ENCODE results near the gene NME7. TPM values are rescaled to one million over a fixed set of nuclear protein-coding genes. Genes with fewer than 3 reads are reported as not detected.

Gene NME7
- total RNA-seq, 1 donor from 2014 or later, result 23.6 TPM

DNA sequence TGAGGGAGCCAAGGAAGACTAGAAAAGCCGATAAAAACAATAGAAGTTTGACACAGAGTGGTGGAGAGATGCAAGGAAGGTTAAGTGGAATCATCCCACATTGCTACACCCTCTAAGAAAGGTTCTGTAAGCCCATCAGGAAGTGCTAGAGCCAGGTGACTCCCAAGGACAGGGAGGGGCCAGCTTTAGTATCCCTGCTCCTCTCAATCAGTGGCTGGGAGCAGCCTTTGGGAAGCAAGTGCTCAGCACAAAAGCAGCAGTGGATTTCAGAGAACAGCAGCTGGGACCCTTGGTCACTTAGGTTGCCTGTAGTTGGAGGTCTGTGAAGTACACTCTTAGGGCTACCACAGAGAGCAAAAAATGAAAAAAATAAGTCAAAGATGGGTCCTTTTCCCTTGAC lies 42.5 kb downstream of the NME7 start:
- H3K36me3 ChIP-seq, result no peaks in the 10 kb centered on the region
- no peak for DNase-seq (ENCODE audit: extremely low spot score in 2 of 2)
- H3K9me3 ChIP-seq, result no peaks in the 10 kb centered on the region
- no peaks in the 10 kb centered on the region for H3K27me3 ChIP-seq
- no peak overlapping the region for H3K4me3 ChIP-seq
- no peaks in the 10 kb centered on the region for H3K4me1 ChIP-seq
- TF ChIP-seq POLR2A (IDR thresholded peaks at IDR 0.05) (no peak), POLR2AphosphoS5 (IDR thresholded peaks at IDR 0.05; ENCODE audit: insufficient read depth in 1 of 2, low read depth in 1 of 2) (no peak)
- TF ChIP-seq, protein P1, sequence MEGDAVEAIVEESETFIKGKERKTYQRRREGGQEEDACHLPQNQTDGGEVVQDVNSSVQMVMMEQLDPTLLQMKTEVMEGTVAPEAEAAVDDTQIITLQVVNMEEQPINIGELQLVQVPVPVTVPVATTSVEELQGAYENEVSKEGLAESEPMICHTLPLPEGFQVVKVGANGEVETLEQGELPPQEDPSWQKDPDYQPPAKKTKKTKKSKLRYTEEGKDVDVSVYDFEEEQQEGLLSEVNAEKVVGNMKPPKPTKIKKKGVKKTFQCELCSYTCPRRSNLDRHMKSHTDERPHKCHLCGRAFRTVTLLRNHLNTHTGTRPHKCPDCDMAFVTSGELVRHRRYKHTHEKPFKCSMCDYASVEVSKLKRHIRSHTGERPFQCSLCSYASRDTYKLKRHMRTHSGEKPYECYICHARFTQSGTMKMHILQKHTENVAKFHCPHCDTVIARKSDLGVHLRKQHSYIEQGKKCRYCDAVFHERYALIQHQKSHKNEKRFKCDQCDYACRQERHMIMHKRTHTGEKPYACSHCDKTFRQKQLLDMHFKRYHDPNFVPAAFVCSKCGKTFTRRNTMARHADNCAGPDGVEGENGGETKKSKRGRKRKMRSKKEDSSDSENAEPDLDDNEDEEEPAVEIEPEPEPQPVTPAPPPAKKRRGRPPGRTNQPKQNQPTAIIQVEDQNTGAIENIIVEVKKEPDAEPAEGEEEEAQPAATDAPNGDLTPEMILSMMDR (IDR thresholded peaks at IDR 0.05), result no peak
- H3K27ac ChIP-seq, result no peak overlapping the region
- intact Hi-C loops (cut with DNase I), result no loop called here

DNA sequence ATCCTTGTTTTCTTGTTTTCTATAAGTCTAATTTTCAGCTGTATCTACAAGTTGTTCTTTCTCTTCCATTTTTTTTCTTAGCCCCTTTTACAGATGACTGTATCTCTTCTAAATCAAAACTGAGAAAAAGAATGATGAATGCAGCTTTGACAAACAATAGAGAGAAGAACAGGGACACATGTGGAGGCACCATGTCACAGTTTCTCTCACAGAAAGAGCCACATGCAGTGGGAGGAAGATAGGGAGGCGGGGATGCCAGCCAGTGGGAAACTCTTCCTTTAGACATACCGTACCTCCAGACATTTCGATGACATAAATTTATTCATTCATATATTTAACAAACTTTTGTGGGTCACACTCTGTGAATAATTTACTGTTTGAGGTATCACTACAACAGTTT lies 45.5 kb downstream of the NME7 start:
- intact Hi-C loops (cut with DNase I), result no loop called here
- TF ChIP-seq POLR2A (IDR thresholded peaks at IDR 0.05) (no peak), POLR2AphosphoS5 (IDR thresholded peaks at IDR 0.05; ENCODE audit: insufficient read depth in 1 of 2, low read depth in 1 of 2) (no peak)
- TF ChIP-seq, protein P1 (IDR thresholded peaks at IDR 0.05), result no peak
- no peak for DNase-seq (ENCODE audit: extremely low spot score in 2 of 2)
- H3K4me1 ChIP-seq, result no peaks in the 10 kb centered on the region
- H3K4me3 ChIP-seq, result no peak overlapping the region
- H3K9me3 ChIP-seq, result no peaks in the 10 kb centered on the region
- H3K27ac ChIP-seq, result no peak overlapping the region
- no peaks in the 10 kb centered on the region for H3K36me3 ChIP-seq
- no peaks in the 10 kb centered on the region for H3K27me3 ChIP-seq

DNA sequence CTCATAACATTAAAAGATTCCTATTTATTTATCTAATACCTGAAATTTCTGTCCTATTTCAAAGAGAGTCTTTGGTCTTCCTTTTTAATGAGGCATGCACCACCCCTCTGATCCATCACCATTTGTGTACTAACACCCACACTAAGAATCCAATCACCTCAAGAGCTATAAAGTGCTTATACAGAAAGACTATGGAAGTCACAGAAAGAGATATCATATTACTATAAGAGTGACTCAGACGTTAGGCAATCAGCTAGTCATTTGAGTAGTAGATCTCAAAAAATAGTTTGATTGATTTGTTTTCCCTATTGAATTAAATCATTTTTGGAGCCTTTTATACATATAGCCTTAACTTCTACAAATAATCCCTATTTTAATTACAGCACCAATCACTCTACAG lies 46.1 kb downstream of the NME7 start:
- no peaks in the 10 kb centered on the region for H3K9me3 ChIP-seq
- no peak overlapping the region for H3K4me3 ChIP-seq
- H3K27me3 ChIP-seq, result no peaks in the 10 kb centered on the region
- no peaks in the 10 kb centered on the region for H3K4me1 ChIP-seq
- DNase-seq (ENCODE audit: extremely low spot score in 2 of 2), result no peak
- TF ChIP-seq, protein P1 (IDR thresholded peaks at IDR 0.05), result no peak
- TF ChIP-seq POLR2A (IDR thresholded peaks at IDR 0.05) (no peak), POLR2AphosphoS5 (IDR thresholded peaks at IDR 0.05; ENCODE audit: insufficient read depth in 1 of 2, low read depth in 1 of 2) (no peak)
- H3K36me3 ChIP-seq, result no peaks in the 10 kb centered on the region
- intact Hi-C loops (cut with DNase I), result no loop called here
- H3K27ac ChIP-seq, result no peak overlapping the region

DNA sequence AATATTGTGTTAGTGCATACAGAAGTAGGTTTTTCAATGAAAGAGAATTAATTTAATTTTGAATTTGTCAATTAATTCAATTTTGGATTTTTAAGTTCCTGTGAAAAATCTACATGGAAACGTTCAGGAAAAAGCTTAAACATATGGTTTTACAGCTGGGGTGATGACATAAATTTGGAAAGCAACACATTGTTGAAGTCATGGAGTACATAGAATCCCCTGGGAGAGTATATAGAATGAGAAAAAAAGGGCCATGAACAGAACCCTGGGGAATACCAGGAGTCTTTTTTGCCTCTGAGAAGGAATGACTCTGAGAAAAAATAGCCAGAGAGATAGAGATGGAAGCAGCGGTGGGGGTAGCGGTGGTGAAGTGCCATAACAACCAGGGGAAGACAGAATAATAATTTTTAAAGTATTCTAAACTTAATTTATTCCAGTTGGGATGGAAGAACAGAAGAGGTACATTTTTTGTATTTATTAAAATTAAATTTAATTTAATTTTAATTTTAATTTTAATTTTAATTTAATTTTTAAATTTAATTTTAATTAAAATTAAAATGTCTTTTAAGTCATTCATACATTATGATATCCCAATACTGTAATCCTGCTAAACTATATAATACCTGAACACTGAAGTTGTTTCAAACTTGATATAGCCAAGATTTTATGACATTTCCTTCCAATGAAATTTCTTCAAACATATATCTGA lies 48.9 kb downstream of the NME7 start:
- Histone ChIP-seq H3K27ac (no peak overlapping the region), H3K27me3 (no peaks in the 10 kb centered on the region), H3K4me3 (no peak overlapping the region), H3K36me3 (no peaks in the 10 kb centered on the region), H3K4me1 (no peaks in the 10 kb centered on the region), H3K9me3 (no peaks in the 10 kb centered on the region)
- intact Hi-C loops (cut with DNase I), result no loop called here
- TF ChIP-seq POLR2AphosphoS5 (IDR thresholded peaks at IDR 0.05; ENCODE audit: insufficient read depth in 1 of 2, low read depth in 1 of 2) (no peak), POLR2A (IDR thresholded peaks at IDR 0.05) (no peak)
- TF ChIP-seq, protein P1 (IDR thresholded peaks at IDR 0.05), result no peak
- no peak for DNase-seq (ENCODE audit: extremely low spot score in 2 of 2)

DNA sequence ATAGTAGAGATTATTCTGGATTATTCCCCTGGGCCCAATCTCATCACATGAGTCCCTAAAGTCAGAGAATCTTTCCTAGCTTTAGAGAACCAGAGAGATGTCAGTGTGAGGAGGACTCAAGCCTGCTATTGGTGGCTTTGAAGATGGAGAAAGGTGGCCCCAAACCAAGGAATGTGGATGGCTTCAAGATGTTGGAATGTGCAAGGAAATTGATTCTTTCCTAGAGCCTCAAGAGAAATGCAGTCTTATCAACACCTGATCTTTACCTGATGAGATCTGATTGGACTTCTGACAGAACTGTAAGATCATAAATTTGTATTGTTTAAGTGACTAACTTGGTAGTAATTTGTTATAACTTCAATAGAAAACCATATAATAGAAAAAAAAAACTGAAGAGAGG lies 51.0 kb downstream of the NME7 start:
- TF ChIP-seq POLR2A (IDR thresholded peaks at IDR 0.05), result no peak
- TF ChIP-seq, protein P1 (IDR thresholded peaks at IDR 0.05), result no peak
- TF ChIP-seq POLR2AphosphoS5 (IDR thresholded peaks at IDR 0.05; ENCODE audit: insufficient read depth in 1 of 2, low read depth in 1 of 2), result no peak
- Histone ChIP-seq H3K27ac (no peak overlapping the region), H3K27me3 (no peaks in the 10 kb centered on the region), H3K4me3 (no peak overlapping the region), H3K9me3 (no peaks in the 10 kb centered on the region), H3K4me1 (no peaks in the 10 kb centered on the region), H3K36me3 (no peaks in the 10 kb centered on the region)
- intact Hi-C loops (cut with DNase I), result no loop called here
- DNase-seq (ENCODE audit: extremely low spot score in 2 of 2), result no peak

Measured in vagina (tissue), 2 donors.